Panc1 (cell line): Measurements from ENCODE around the gene SLC22A15.

Experiments
- POLR2AphosphoS5 ChIP-seq: IDR thresholded peaks from 2 replicates; pipeline ENCODE4 v1.6.1; 2012; ENCODE audit warnings: mild to moderate bottlenecking, low read depth, low read length, moderate library complexity
- TF ChIP-seq, protein P1 (sequence below), 2 experiments: IDR thresholded peaks; 2 replicates each; pipeline ENCODE4 v1.6.1; 2011 to 2012; ENCODE audit warnings: low read depth in 2 of 2, control low read depth in 1 of 2, low read length in 1 of 2, mild to moderate bottlenecking in 1 of 2, moderate library complexity in 1 of 2; ENCODE audit not compliant: insufficient read depth in 1 of 2
- TF ChIP-seq, protein P2 (sequence below): fragments of 450-650 bp; IDR thresholded peaks from 2 replicates; pipeline ENCODE4 v1.5.1; 2017; ENCODE audit warnings: mild to moderate bottlenecking

DNA sequence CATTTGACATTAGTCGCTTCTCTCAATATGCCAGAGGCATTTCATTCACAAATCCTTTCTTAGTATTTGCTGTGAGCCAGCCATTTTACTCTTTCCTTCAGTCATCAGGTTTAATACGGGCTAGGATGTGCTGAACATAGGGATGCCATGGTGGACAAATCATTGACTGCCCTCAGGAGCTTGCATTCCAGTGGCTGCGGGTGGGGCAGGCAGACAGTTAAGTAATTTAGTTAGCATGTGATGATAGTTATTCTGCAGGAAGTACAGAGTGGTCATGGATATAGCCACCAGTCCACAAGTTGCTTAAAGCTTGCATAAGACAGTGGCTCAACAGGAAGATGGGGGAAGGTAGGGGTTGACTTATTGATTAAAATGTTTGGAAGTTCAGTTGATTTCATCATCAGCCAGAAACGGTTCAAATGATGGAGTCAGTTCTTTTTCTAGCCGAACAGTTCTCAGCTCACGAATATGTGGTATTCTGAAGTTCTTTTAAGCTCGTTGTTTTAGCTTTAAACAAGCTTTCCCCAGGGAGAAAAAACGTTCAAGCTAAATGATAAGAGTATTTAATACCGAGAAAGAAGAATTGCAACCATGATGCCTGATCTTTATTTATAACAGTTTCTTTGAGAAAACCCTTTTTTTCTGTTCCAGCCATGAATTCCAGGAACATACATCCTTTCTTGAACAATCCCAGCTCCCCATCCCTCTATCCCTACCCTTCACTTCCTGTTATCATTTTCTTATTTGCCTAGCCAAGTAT, 1.4 kb downstream of the SLC22A15 start:
- TF ChIP-seq, protein P1, sequence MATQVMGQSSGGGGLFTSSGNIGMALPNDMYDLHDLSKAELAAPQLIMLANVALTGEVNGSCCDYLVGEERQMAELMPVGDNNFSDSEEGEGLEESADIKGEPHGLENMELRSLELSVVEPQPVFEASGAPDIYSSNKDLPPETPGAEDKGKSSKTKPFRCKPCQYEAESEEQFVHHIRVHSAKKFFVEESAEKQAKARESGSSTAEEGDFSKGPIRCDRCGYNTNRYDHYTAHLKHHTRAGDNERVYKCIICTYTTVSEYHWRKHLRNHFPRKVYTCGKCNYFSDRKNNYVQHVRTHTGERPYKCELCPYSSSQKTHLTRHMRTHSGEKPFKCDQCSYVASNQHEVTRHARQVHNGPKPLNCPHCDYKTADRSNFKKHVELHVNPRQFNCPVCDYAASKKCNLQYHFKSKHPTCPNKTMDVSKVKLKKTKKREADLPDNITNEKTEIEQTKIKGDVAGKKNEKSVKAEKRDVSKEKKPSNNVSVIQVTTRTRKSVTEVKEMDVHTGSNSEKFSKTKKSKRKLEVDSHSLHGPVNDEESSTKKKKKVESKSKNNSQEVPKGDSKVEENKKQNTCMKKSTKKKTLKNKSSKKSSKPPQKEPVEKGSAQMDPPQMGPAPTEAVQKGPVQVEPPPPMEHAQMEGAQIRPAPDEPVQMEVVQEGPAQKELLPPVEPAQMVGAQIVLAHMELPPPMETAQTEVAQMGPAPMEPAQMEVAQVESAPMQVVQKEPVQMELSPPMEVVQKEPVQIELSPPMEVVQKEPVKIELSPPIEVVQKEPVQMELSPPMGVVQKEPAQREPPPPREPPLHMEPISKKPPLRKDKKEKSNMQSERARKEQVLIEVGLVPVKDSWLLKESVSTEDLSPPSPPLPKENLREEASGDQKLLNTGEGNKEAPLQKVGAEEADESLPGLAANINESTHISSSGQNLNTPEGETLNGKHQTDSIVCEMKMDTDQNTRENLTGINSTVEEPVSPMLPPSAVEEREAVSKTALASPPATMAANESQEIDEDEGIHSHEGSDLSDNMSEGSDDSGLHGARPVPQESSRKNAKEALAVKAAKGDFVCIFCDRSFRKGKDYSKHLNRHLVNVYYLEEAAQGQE (IDR thresholded peaks at IDR 0.05; ENCODE audit: insufficient read depth in 1 of 2, low read depth in 2 of 2, low read length in 1 of 2): no peak
- TF ChIP-seq POLR2AphosphoS5: no peak
- TF ChIP-seq, protein P2, sequence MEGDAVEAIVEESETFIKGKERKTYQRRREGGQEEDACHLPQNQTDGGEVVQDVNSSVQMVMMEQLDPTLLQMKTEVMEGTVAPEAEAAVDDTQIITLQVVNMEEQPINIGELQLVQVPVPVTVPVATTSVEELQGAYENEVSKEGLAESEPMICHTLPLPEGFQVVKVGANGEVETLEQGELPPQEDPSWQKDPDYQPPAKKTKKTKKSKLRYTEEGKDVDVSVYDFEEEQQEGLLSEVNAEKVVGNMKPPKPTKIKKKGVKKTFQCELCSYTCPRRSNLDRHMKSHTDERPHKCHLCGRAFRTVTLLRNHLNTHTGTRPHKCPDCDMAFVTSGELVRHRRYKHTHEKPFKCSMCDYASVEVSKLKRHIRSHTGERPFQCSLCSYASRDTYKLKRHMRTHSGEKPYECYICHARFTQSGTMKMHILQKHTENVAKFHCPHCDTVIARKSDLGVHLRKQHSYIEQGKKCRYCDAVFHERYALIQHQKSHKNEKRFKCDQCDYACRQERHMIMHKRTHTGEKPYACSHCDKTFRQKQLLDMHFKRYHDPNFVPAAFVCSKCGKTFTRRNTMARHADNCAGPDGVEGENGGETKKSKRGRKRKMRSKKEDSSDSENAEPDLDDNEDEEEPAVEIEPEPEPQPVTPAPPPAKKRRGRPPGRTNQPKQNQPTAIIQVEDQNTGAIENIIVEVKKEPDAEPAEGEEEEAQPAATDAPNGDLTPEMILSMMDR: no peak
